GM23338 (cell line): ENCODE data around the gene TBC1D19. TPM values are rescaled to one million over a fixed set of nuclear protein-coding genes. Genes with fewer than 3 reads are reported as not detected.

ENCODE experiments used
- ATAC-seq: fragments of 200-7000 bp; cut with Tn5 transposase; 3 replicates; pipeline ENCODE4 v1.9.1; 2020
- DNase-seq: peaks from one replicate; pipeline ENCODE4 v3.0.0-alpha.2; 2015; ENCODE audit warnings: low spot score
- H2AFZ ChIP-seq: fragments of 200-600 bp; sonication (generic); 2 replicates; pipeline ENCODE4 v1.8.0; 2016; ENCODE audit warnings: antibody characterized with exemption, mild to moderate bottlenecking, moderate library complexity
- H3F3A ChIP-seq: fragments of 200-600 bp; sonication (generic); replicated peaks from 2 replicates; pipeline ENCODE4 v1.8.0; 2017; ENCODE audit warnings: antibody characterized with exemption, mixed run types, low read depth
- H3K27ac ChIP-seq: fragments of 200-600 bp; sonication (generic); 2 replicates; pipeline ENCODE4 v1.6.1; 2016; ENCODE audit warnings: low read depth
- H3K27me3 ChIP-seq: fragments of 200-600 bp; sonication (generic); 2 replicates; pipeline ENCODE4 v1.8.0; 2016; ENCODE audit warnings: mild to moderate bottlenecking, mixed run types, moderate library complexity; ENCODE audit not compliant: insufficient read depth
- H3K36me3 ChIP-seq: fragments of 200-600 bp; sonication (generic); 2 replicates; pipeline ENCODE4 v1.8.0; 2016; ENCODE audit warnings: mild to moderate bottlenecking; ENCODE audit not compliant: insufficient read depth
- H3K4me1 ChIP-seq: fragments of 200-600 bp; sonication (generic); 2 replicates; pipeline ENCODE4 v1.8.0; 2016; ENCODE audit warnings: mild to moderate bottlenecking, moderate library complexity; ENCODE audit not compliant: insufficient read depth
- H3K4me2 ChIP-seq: fragments of 200-600 bp; sonication (generic); 2 replicates; pipeline ENCODE4 v1.7.1; 2017; ENCODE audit warnings: mixed run types
- H3K4me3 ChIP-seq: fragments of 200-600 bp; sonication (generic); 2 replicates; pipeline ENCODE4 v1.6.1; 2016; ENCODE audit warnings: mixed run types
- H3K79me2 ChIP-seq: fragments of 200-600 bp; sonication (generic); replicated peaks from 2 replicates; pipeline ENCODE4 v1.8.0; 2017; ENCODE audit warnings: mild to moderate bottlenecking; ENCODE audit not compliant: insufficient read depth
- H3K9me2 ChIP-seq: fragments of 200-600 bp; sonication (generic); 2 replicates; pipeline ENCODE4 v1.8.0; 2017; ENCODE audit not compliant: insufficient read depth
- H4K20me1 ChIP-seq: fragments of 200-600 bp; sonication (generic); replicated peaks from 2 replicates; pipeline ENCODE4 v1.8.0; 2017; ENCODE audit warnings: mild to moderate bottlenecking; ENCODE audit not compliant: insufficient read depth
- H3K27ac Mint-ChIP-seq: 2 replicates; pipeline ENCODE4 v1.8.0; 2020; ENCODE audit warnings: inconsistent platforms, mild to moderate bottlenecking, moderate library complexity, mixed read lengths
- H3K27me3 Mint-ChIP-seq: 3 replicates; pipeline ENCODE4 v1.8.0; 2022; ENCODE audit warnings: low read depth, mild to moderate bottlenecking, moderate library complexity, mixed read lengths, inconsistent platforms; ENCODE audit not compliant: insufficient read depth, poor library complexity
- H3K36me3 Mint-ChIP-seq: 3 replicates; pipeline ENCODE4 v1.8.0; 2021; ENCODE audit warnings: low read depth, mild to moderate bottlenecking, inconsistent platforms, moderate library complexity, mixed read lengths
- H3K4me1 Mint-ChIP-seq: 3 replicates; pipeline ENCODE4 v1.8.0; 2020; ENCODE audit warnings: mild to moderate bottlenecking, inconsistent platforms, mixed read lengths
- H3K4me3 Mint-ChIP-seq: 3 replicates; pipeline ENCODE4 v1.8.0; 2021; ENCODE audit warnings: moderate library complexity, mild to moderate bottlenecking, inconsistent platforms, mixed read lengths
- H3K9me3 Mint-ChIP-seq: 3 replicates; pipeline ENCODE4 v1.8.0; 2020; ENCODE audit warnings: moderate library complexity, mild to moderate bottlenecking, inconsistent platforms, mixed read lengths
- CREB1 ChIP-seq: fragments of 250-450 bp; sonication (Bioruptor Pico); IDR thresholded peaks from 2 replicates; pipeline ENCODE4 v1.5.0; 2020; ENCODE audit warnings: low read depth, mild to moderate bottlenecking, moderate library complexity
- CTCF ChIP-seq, 2 experiments: fragments of 200-600 bp in 1 of 2; sonication (generic) in 1 of 2; conservative IDR thresholded peaks; 2 replicates each; pipeline versions ENCODE4 v1.5.1 to v1.6.1; 2016 to 2017; ENCODE audit warnings: antibody characterized with exemption in 2 of 2, low read depth in 2 of 2, mild to moderate bottlenecking in 2 of 2, moderate library complexity in 1 of 2
- ETS1 ChIP-seq: IDR thresholded peaks from 2 replicates; pipeline ENCODE4 v1.6.1; 2016; ENCODE audit warnings: antibody characterized with exemption
- EZH2 ChIP-seq: fragments of 200-600 bp; sonication (generic); IDR thresholded peaks from one replicate; pipeline ENCODE4 v1.8.0; 2017; ENCODE audit warnings: antibody characterized with exemption, mild to moderate bottlenecking, low read depth; ENCODE audit not compliant: unreplicated experiment
- EZH2phosphoT487 ChIP-seq: fragments of 200-600 bp; sonication (generic); IDR thresholded peaks from one replicate; pipeline ENCODE4 v1.8.1; 2018; ENCODE audit warnings: antibody characterized with exemption; ENCODE audit not compliant: unreplicated experiment
- JUNB ChIP-seq: IDR thresholded peaks from one replicate; pipeline ENCODE4 v1.6.1; 2016; ENCODE audit warnings: antibody characterized with exemption; ENCODE audit not compliant: unreplicated experiment
- NANOG ChIP-seq: IDR thresholded peaks from 2 replicates; pipeline ENCODE4 v1.6.1; 2016; ENCODE audit warnings: antibody characterized with exemption, borderline replicate concordance
- POLR2AphosphoS5 ChIP-seq: IDR thresholded peaks from 2 replicates; pipeline ENCODE4 v1.6.1; 2016; ENCODE audit warnings: antibody characterized with exemption, low read depth
- STAT1 ChIP-seq: IDR thresholded peaks from one replicate; pipeline ENCODE4 v1.6.1; 2016; ENCODE audit warnings: antibody characterized with exemption; ENCODE audit not compliant: unreplicated experiment
- ZNF114 ChIP-seq: fragments of 250-450 bp; sonication (Bioruptor Pico); IDR thresholded peaks from 2 replicates; pipeline ENCODE4 v1.5.0; 2020; ENCODE audit warnings: mild to moderate bottlenecking, moderate library complexity
- ZNF331 ChIP-seq: fragments of 250-450 bp; sonication (Bioruptor Pico); IDR thresholded peaks from 2 replicates; pipeline ENCODE4 v1.5.0; 2020; ENCODE audit warnings: low read depth, mild to moderate bottlenecking, moderate library complexity
- ZNF462 ChIP-seq: fragments of 250-450 bp; sonication (Bioruptor Pico); IDR thresholded peaks from 2 replicates; pipeline ENCODE4 v1.5.0; 2020; ENCODE audit warnings: mild to moderate bottlenecking, moderate library complexity
- polyA plus RNA-seq: library from polyadenylated mRNA; unstranded; fragments of >200 nt; fragmentation: Nextera tagmentation; extraction: Ambion mirVana; gene quantifications from 2 replicates; pipeline ENCODE4 v1.2.1, GENCODE V29; 2016
- total RNA-seq: library from RNA; depleted of rRNA; stranded (reverse); fragments of >200 nt; shearing (Covaris generic); gene quantifications from 2 replicates; pipeline ENCODE4 v1.2.3, GENCODE V29; 2014
- TF ChIP-seq, protein P1 (sequence below): IDR thresholded peaks from one replicate; pipeline ENCODE4 v1.6.1; 2018; ENCODE audit warnings: antibody characterized with exemption; ENCODE audit not compliant: unreplicated experiment

Gene TBC1D19
- total and polyA plus RNA-seq, 2 experiments from 2014 or later: 1.9 to 4.3 TPM

DNA sequence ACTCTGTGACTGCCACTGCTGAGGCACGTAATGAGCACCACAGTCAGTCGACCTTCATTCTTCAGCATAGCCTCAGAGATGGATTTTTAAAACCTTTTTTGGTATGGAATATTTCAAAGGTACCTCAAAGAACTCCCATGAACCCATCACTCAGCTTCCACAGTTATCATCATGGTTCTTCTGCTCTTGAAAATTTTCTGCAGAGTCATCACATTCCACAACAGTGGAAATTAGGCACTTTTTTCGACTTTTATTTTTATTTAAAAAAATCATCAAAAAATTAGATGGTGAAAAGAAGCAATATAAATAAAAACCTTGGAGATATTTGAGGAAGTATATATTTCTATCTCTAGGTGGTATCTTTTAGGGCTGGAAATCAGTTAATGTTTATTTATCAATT, 37.5 kb downstream of the TBC1D19 start:
- H3F3A ChIP-seq: no peaks in the 10 kb centered on the region
- no peaks in the 10 kb centered on the region for H4K20me1 ChIP-seq
- ATAC-seq (no peak), DNase-seq (no peak)
- no peak overlapping the region for H3K27ac Mint-ChIP-seq
- H3K79me2 ChIP-seq: no peaks in the 10 kb centered on the region
- H3K9me3 Mint-ChIP-seq: no peaks in the 10 kb centered on the region
- no peak overlapping the region for H3K4me2 ChIP-seq
- H3K27ac ChIP-seq: no peak overlapping the region
- H3K36me3 ChIP-seq: no peaks in the 10 kb centered on the region
- H3K4me3 Mint-ChIP-seq: no peak overlapping the region
- no peak overlapping the region for H2AFZ ChIP-seq
- no peaks in the 10 kb centered on the region for H3K4me1 ChIP-seq
- TF ChIP-seq NANOG (no peak), POLR2AphosphoS5 (no peak), STAT1 (no peak), CTCF (conservative IDR thresholded peaks at IDR 0.05; ENCODE audit: low read depth in 2 of 2) (no peak), ETS1 (no peak), ZNF331 (no peak), ZNF114 (CRISPR knock-in tag) (no peak), ZNF462 (no peak), JUNB (no peak), EZH2 (no peak), EZH2phosphoT487 (no peak), CREB1 (CRISPR knock-in tag) (no peak)
- TF ChIP-seq, protein P1, sequence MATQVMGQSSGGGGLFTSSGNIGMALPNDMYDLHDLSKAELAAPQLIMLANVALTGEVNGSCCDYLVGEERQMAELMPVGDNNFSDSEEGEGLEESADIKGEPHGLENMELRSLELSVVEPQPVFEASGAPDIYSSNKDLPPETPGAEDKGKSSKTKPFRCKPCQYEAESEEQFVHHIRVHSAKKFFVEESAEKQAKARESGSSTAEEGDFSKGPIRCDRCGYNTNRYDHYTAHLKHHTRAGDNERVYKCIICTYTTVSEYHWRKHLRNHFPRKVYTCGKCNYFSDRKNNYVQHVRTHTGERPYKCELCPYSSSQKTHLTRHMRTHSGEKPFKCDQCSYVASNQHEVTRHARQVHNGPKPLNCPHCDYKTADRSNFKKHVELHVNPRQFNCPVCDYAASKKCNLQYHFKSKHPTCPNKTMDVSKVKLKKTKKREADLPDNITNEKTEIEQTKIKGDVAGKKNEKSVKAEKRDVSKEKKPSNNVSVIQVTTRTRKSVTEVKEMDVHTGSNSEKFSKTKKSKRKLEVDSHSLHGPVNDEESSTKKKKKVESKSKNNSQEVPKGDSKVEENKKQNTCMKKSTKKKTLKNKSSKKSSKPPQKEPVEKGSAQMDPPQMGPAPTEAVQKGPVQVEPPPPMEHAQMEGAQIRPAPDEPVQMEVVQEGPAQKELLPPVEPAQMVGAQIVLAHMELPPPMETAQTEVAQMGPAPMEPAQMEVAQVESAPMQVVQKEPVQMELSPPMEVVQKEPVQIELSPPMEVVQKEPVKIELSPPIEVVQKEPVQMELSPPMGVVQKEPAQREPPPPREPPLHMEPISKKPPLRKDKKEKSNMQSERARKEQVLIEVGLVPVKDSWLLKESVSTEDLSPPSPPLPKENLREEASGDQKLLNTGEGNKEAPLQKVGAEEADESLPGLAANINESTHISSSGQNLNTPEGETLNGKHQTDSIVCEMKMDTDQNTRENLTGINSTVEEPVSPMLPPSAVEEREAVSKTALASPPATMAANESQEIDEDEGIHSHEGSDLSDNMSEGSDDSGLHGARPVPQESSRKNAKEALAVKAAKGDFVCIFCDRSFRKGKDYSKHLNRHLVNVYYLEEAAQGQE: no peak
- no peaks in the 10 kb centered on the region for H3K27me3 Mint-ChIP-seq
- no peaks in the 10 kb centered on the region for H3K36me3 Mint-ChIP-seq
- no peaks in the 10 kb centered on the region for H3K27me3 ChIP-seq
- H3K4me1 Mint-ChIP-seq: peaks cover 13% of the 10 kb centered on the region; the same call in 2 of the 3 replicates
- H3K4me3 ChIP-seq: no peak overlapping the region
- H3K9me2 ChIP-seq: no peaks in the 10 kb centered on the region
